ENCODE results near the gene NEUROD4. TPM values are rescaled to one million over a fixed set of nuclear protein-coding genes. Genes with fewer than 3 reads are reported as not detected.

Gene NEUROD4
- total and polyA plus RNA-seq, 2 donors: 0.11 TPM; not detected in 1

- Histone ChIP-seq H3K4me3 (ENCODE audit: low read depth, low read length) (no peak overlapping the region), H3K27ac (ENCODE audit: low read depth) (no peak overlapping the region), H3K4me1 (ENCODE audit: insufficient read depth) (no peaks in the 10 kb centered on the region), H3K36me3 (ENCODE audit: insufficient read depth) (no peaks in the 10 kb centered on the region)
- WGBS: 32% methylated on average over 5 of the region's 5 CpGs
- no peak for DNase-seq (ENCODE audit: extremely low spot score)
Measured at GRCh38 chr12:55057481-55057880, 37.7 kb downstream of the NEUROD4 start.

- 86% methylated on average over 1 of the region's 1 CpG for WGBS
- H3K4me1 ChIP-seq (ENCODE audit: insufficient read depth): no peaks in the 10 kb centered on the region
- no peaks in the 10 kb centered on the region for H3K36me3 ChIP-seq (ENCODE audit: insufficient read depth)
- H3K4me3 ChIP-seq (ENCODE audit: low read depth, low read length): no peak overlapping the region
- DNase-seq (ENCODE audit: extremely low spot score): no peak
- no peak overlapping the region for H3K27ac ChIP-seq (ENCODE audit: low read depth)
Measured at GRCh38 chr12:55058082-55058481, 38.3 kb downstream of the NEUROD4 start.

- Histone ChIP-seq H3K36me3 (ENCODE audit: insufficient read depth) (no peaks in the 10 kb centered on the region), H3K27ac (ENCODE audit: low read depth) (no peak overlapping the region), H3K4me1 (ENCODE audit: insufficient read depth) (no peaks in the 10 kb centered on the region), H3K4me3 (ENCODE audit: low read depth, low read length) (no peak overlapping the region)
- no peak for DNase-seq (ENCODE audit: extremely low spot score)
- 90% methylated on average over 4 of the region's 4 CpGs for WGBS
Measured at GRCh38 chr12:55058776-55059175, 39.0 kb downstream of the NEUROD4 start.

- Histone ChIP-seq H3K36me3 (ENCODE audit: insufficient read depth) (no peaks in the 10 kb centered on the region), H3K4me1 (ENCODE audit: insufficient read depth) (no peaks in the 10 kb centered on the region), H3K4me3 (ENCODE audit: low read depth, low read length) (no peak overlapping the region), H3K27ac (ENCODE audit: low read depth) (no peak overlapping the region)
- no peak for DNase-seq (ENCODE audit: extremely low spot score)
- 60% methylated on average over 2 of the region's 2 CpGs for WGBS
Measured at GRCh38 chr12:55060470-55060869, 40.7 kb downstream of the NEUROD4 start.

- Histone ChIP-seq H3K36me3 (ENCODE audit: insufficient read depth) (no peaks in the 10 kb centered on the region), H3K4me3 (ENCODE audit: low read depth, low read length) (no peak overlapping the region), H3K4me1 (ENCODE audit: insufficient read depth) (no peaks in the 10 kb centered on the region), H3K27ac (ENCODE audit: low read depth) (no peak overlapping the region)
- DNase-seq (ENCODE audit: extremely low spot score): no peak
- 53% methylated on average over 3 of the region's 3 CpGs for WGBS
Measured at GRCh38 chr12:55061024-55061423, 41.2 kb downstream of the NEUROD4 start.

GRCh38 chr12:55063291-55063690 lies 43.5 kb downstream of the NEUROD4 start:
- DNase-seq (ENCODE audit: extremely low spot score): no peak
- WGBS: 40% methylated on average over 2 of the region's 2 CpGs
- no peaks in the 10 kb centered on the region for H3K4me1 ChIP-seq (ENCODE audit: insufficient read depth)

GRCh38 chr12:55065535-55065934 lies 45.8 kb downstream of the NEUROD4 start:
- no peaks in the 10 kb centered on the region for H3K36me3 ChIP-seq (ENCODE audit: insufficient read depth)
- WGBS: 67% methylated on average over 4 of the region's 4 CpGs

More at GRCh38 chr12:55063291-55063690, 43.5 kb downstream of the NEUROD4 start:
- no peak overlapping the region for H3K27ac ChIP-seq (ENCODE audit: low read depth)
- H3K4me3 ChIP-seq (ENCODE audit: low read depth, low read length): no peak overlapping the region
- H3K36me3 ChIP-seq (ENCODE audit: insufficient read depth): no peaks in the 10 kb centered on the region

GRCh38 chr12:55067701-55068100 lies 47.9 kb downstream of the NEUROD4 start:
- no peaks in the 10 kb centered on the region for H3K4me1 ChIP-seq (ENCODE audit: insufficient read depth)
- no peak overlapping the region for H3K4me3 ChIP-seq (ENCODE audit: low read depth, low read length)
- no peak overlapping the region for H3K27ac ChIP-seq (ENCODE audit: low read depth)
- 47% methylated on average over 8 of the region's 8 CpGs for WGBS
- no peak for DNase-seq (ENCODE audit: extremely low spot score)
- H3K36me3 ChIP-seq (ENCODE audit: insufficient read depth): no peaks in the 10 kb centered on the region

More at GRCh38 chr12:55065535-55065934, 45.8 kb downstream of the NEUROD4 start:
- Histone ChIP-seq H3K4me3 (ENCODE audit: low read depth, low read length) (no peak overlapping the region), H3K27ac (ENCODE audit: low read depth) (no peak overlapping the region), H3K4me1 (ENCODE audit: insufficient read depth) (no peaks in the 10 kb centered on the region)
- no peak for DNase-seq (ENCODE audit: extremely low spot score)

- WGBS: 55% methylated on average over 8 of the region's 8 CpGs
- Histone ChIP-seq H3K36me3 (ENCODE audit: insufficient read depth) (no peaks in the 10 kb centered on the region), H3K4me1 (ENCODE audit: insufficient read depth) (no peaks in the 10 kb centered on the region), H3K4me3 (ENCODE audit: low read depth, low read length) (no peak overlapping the region), H3K27ac (ENCODE audit: low read depth) (no peak overlapping the region)
- no peak for DNase-seq (ENCODE audit: extremely low spot score)
Measured at GRCh38 chr12:55068416-55069010, 48.7 kb downstream of the NEUROD4 start.

- H3K4me3 ChIP-seq (ENCODE audit: low read depth, low read length): no peak overlapping the region
- H3K4me1 ChIP-seq (ENCODE audit: insufficient read depth): no peaks in the 10 kb centered on the region
- DNase-seq (ENCODE audit: extremely low spot score): no peak
- H3K36me3 ChIP-seq (ENCODE audit: insufficient read depth): no peaks in the 10 kb centered on the region
- H3K27ac ChIP-seq (ENCODE audit: low read depth): no peak overlapping the region
- WGBS: 62% methylated on average over 3 of the region's 3 CpGs
Measured at GRCh38 chr12:55072083-55072482, 52.3 kb downstream of the NEUROD4 start.

- DNase-seq (ENCODE audit: extremely low spot score): no peak
- Histone ChIP-seq H3K36me3 (ENCODE audit: insufficient read depth) (no peaks in the 10 kb centered on the region), H3K4me1 (ENCODE audit: insufficient read depth) (no peaks in the 10 kb centered on the region), H3K4me3 (ENCODE audit: low read depth, low read length) (no peak overlapping the region), H3K27ac (ENCODE audit: low read depth) (no peak overlapping the region)
- WGBS: 34% methylated on average over 8 of the region's 8 CpGs
Measured at GRCh38 chr12:55073043-55074022, 53.6 kb downstream of the NEUROD4 start.

- DNase-seq (ENCODE audit: extremely low spot score): no peak
- WGBS: 49% methylated on average over 3 of the region's 3 CpGs
- H3K4me1 ChIP-seq (ENCODE audit: insufficient read depth): no peaks in the 10 kb centered on the region
- H3K36me3 ChIP-seq (ENCODE audit: insufficient read depth): no peaks in the 10 kb centered on the region
- H3K4me3 ChIP-seq (ENCODE audit: low read depth, low read length): no peak overlapping the region
- no peak overlapping the region for H3K27ac ChIP-seq (ENCODE audit: low read depth)
Measured at GRCh38 chr12:55074806-55075205, 55.0 kb downstream of the NEUROD4 start.

All from urinary bladder (tissue), 4 donors.